Natural killer cell (primary cell): Measurements from ENCODE around the gene ABCA3. TPM values are rescaled to one million over a fixed set of nuclear protein-coding genes. Genes with fewer than 3 reads are reported as not detected.

Experiments
- ATAC-seq, 3 donors: fragments of 150-1000 bp in 2 of 3; fragments of 200-7000 bp in 1 of 3; cut with Tn5 transposase; 1 replicate in 1 of 3; 2 replicates in 2 of 3; pipeline ENCODE4 v1.10.0; 2021; ENCODE audit warnings: mild to moderate bottlenecking in 2 of 3, moderate library complexity in 2 of 3
- DNase-seq, 2 donors: peaks; one replicate each; pipeline versions ENCODE4 v3.0.0 to v3.0.0-alpha.2; 2013 to 2021; ENCODE audit warnings: mixed read lengths in 1 of 2
- H3K27ac ChIP-seq: one replicate; pipeline ENCODE4 v1.5.1; 2013; ENCODE audit warnings: mild to moderate bottlenecking, low read length
- H3K27me3 ChIP-seq: one replicate; pipeline ENCODE4 v1.6.1; 2013; ENCODE audit warnings: low read length; ENCODE audit not compliant: control insufficient read depth, insufficient read depth
- H3K36me3 ChIP-seq: one replicate; pipeline ENCODE4 v1.6.1; 2013; ENCODE audit warnings: low read length; ENCODE audit not compliant: control insufficient read depth, insufficient read depth
- H3K4me1 ChIP-seq: one replicate; pipeline ENCODE4 v1.6.1; 2013; ENCODE audit warnings: low read length; ENCODE audit not compliant: control insufficient read depth, insufficient read depth
- H3K4me3 ChIP-seq: one replicate; pipeline ENCODE4 v1.5.1; 2013; ENCODE audit warnings: low read length
- H3K9me3 ChIP-seq: one replicate; pipeline ENCODE4 v1.6.1; 2013; ENCODE audit warnings: low read length; ENCODE audit not compliant: control insufficient read depth, insufficient read depth
- H3K27ac Mint-ChIP-seq, 2 donors: one replicate each; pipeline ENCODE4 v1.8.0; 2022; ENCODE audit warnings: mild to moderate bottlenecking in 2 of 2, mixed read lengths in 2 of 2, moderate library complexity in 1 of 2
- H3K27me3 Mint-ChIP-seq, 2 donors: one replicate each; pipeline ENCODE4 v1.8.0; 2022; ENCODE audit warnings: low read depth in 2 of 2, mixed read lengths in 2 of 2
- H3K36me3 Mint-ChIP-seq: one replicate; pipeline ENCODE4 v1.8.0; 2022; ENCODE audit warnings: mixed read lengths
- H3K4me1 Mint-ChIP-seq, 2 donors: one replicate each; pipeline ENCODE4 v1.8.0; 2022; ENCODE audit warnings: mixed read lengths in 2 of 2
- H3K4me3 Mint-ChIP-seq: one replicate; pipeline ENCODE4 v1.8.0; 2022; ENCODE audit warnings: mild to moderate bottlenecking, moderate library complexity, mixed read lengths
- H3K9me3 Mint-ChIP-seq, 2 donors: one replicate each; pipeline ENCODE4 v1.8.0; 2022; ENCODE audit warnings: mixed read lengths in 2 of 2
- WGBS: methylation state at CpG from one replicate; pipeline ENCODE4 v1.1.7; 2013; ENCODE audit warnings: missing lambda C conversion rate; ENCODE audit not compliant: insufficient coverage; 5-methylcytosine and 5-hydroxymethylcytosine counted together
- intact Hi-C: fragments of 100-400 bp; cut with micrococcal nuclease; formaldehyde crosslinking; loops from one replicate; pipeline ENCODE4 v1.14.2; 2022
- total RNA-seq, 4 donors: library from RNA; stranded (reverse); fragments of 120-200 nt in 1 of 4; gene quantifications; one replicate each; pipeline versions ENCODE4 v1.2.3 to v1.2.4, GENCODE V29; 2013 to 2022
- TF ChIP-seq, protein P1 (sequence below): fragments of 200-600 bp; IDR thresholded peaks from one replicate; pipeline ENCODE4 v1.8.0; 2022; ENCODE audit warnings: antibody characterized with exemption

The ABCA3 gene
- total RNA-seq, 3 donors from 2014 or later (not counting 1 experiment from before 2014, with no cell fraction given), result 12.2 to 17.5 (median 16.6) TPM

DNA sequence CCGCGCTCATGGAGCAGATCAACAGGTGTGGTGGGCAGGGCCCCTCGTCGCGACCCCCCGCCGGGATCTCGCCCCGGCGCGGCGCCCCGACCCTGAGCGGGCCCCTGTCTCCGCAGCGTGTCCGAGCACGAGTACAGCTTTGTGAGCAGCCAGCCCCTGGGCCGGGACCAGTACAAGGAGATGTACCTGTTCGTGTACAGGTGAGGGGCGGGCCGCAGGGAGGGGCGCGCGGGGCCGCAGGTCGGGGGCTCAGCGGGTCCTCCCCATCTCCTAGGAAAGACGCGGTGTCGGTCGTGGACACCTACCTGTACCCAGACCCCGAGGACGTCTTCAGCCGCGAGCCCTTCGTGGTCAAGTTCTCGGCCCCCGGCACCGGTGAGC lies 103.4 kb downstream of the ABCA3 start:
- H3K27me3 Mint-ChIP-seq, result no peaks in the 10 kb centered on the region
- H3K4me3 Mint-ChIP-seq, result no peak overlapping the region
- peaks cover 13% of the 10 kb centered on the region for H3K4me1 ChIP-seq
- TF ChIP-seq, protein P1, sequence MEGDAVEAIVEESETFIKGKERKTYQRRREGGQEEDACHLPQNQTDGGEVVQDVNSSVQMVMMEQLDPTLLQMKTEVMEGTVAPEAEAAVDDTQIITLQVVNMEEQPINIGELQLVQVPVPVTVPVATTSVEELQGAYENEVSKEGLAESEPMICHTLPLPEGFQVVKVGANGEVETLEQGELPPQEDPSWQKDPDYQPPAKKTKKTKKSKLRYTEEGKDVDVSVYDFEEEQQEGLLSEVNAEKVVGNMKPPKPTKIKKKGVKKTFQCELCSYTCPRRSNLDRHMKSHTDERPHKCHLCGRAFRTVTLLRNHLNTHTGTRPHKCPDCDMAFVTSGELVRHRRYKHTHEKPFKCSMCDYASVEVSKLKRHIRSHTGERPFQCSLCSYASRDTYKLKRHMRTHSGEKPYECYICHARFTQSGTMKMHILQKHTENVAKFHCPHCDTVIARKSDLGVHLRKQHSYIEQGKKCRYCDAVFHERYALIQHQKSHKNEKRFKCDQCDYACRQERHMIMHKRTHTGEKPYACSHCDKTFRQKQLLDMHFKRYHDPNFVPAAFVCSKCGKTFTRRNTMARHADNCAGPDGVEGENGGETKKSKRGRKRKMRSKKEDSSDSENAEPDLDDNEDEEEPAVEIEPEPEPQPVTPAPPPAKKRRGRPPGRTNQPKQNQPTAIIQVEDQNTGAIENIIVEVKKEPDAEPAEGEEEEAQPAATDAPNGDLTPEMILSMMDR, result no peak
- no peaks in the 10 kb centered on the region for H3K9me3 Mint-ChIP-seq
- no peak overlapping the region for H3K4me3 ChIP-seq
- DNase-seq (no peak), ATAC-seq (peak in 1 of 3 donors; percentile 8)
- intact Hi-C loops, result no loop called here
- peaks cover 6% of the 10 kb centered on the region for H3K27me3 ChIP-seq
- no peaks in the 10 kb centered on the region for H3K4me1 Mint-ChIP-seq
- no peak overlapping the region for H3K27ac Mint-ChIP-seq
- H3K9me3 ChIP-seq, result no peaks in the 10 kb centered on the region
- H3K36me3 ChIP-seq, result peaks cover 32% of the 10 kb centered on the region
- no peak overlapping the region for H3K27ac ChIP-seq
- no peaks in the 10 kb centered on the region for H3K36me3 Mint-ChIP-seq
- 11% methylated on average over 40 of the region's 40 CpGs for WGBS

- Mint-ChIP-seq H3K4me1 (no peaks in the 10 kb centered on the region), H3K27ac (no peak within 1 kb of the TSS), H3K4me3 (no peak within 1 kb of the TSS), H3K27me3 (no peaks in the 10 kb centered on the region), H3K36me3 (no peaks in the 10 kb centered on the region), H3K9me3 (no peaks in the 10 kb centered on the region)
- DNase-seq (no peak), ATAC-seq (peak in 1 of 3 donors; percentile 24)
- H3K36me3 ChIP-seq, result peaks cover 37% of the 10 kb centered on the region
- H3K4me1 ChIP-seq, result peaks cover 13% of the 10 kb centered on the region
- TF ChIP-seq, protein P1, result no peak
- intact Hi-C loops, result no loop called here
- no peaks in the 10 kb centered on the region for H3K9me3 ChIP-seq
- H3K27ac ChIP-seq, result no peak within 1 kb of the TSS
- 19% methylated on average over 64 of the region's 64 CpGs for WGBS
- no peak within 1 kb of the TSS for H3K4me3 ChIP-seq
- H3K27me3 ChIP-seq, result peaks cover 6% of the 10 kb centered on the region
Observed at GRCh38 chr16:2236337-2237101, 104.0 kb downstream of the ABCA3 start, which contains the start of gene DNASE1L2. DNASE1L2 (plus strand) TSS chr16:2236444; CDS start chr16:2236817, 373 bp downstream.

- ATAC-seq, result no peak
- Histone ChIP-seq H3K36me3 (peaks cover 44% of the 10 kb centered on the region), H3K9me3 (no peaks in the 10 kb centered on the region), H3K4me1 (peaks cover 13% of the 10 kb centered on the region), H3K27me3 (peaks cover 6% of the 10 kb centered on the region), H3K4me3 (no peak overlapping the region), H3K27ac (no peak overlapping the region)
- TF ChIP-seq, protein P1, result no peak
- 90% methylated on average over 19 of the region's 19 CpGs for WGBS
- H3K4me3 Mint-ChIP-seq, result no peak overlapping the region
- intact Hi-C loops, result no loop called here
- H3K27ac Mint-ChIP-seq, result no peak overlapping the region
- H3K36me3 Mint-ChIP-seq, result no peaks in the 10 kb centered on the region
- H3K27me3 Mint-ChIP-seq, result no peaks in the 10 kb centered on the region
- H3K4me1 Mint-ChIP-seq, result no peaks in the 10 kb centered on the region
- DNase-seq, result no peak
- H3K9me3 Mint-ChIP-seq, result no peaks in the 10 kb centered on the region
Observed at GRCh38 chr16:2235695-2236336, 104.7 kb downstream of the ABCA3 start.
